ENCODE results near the gene MAST4.

Gene MAST4

GRCh38 chr5:66860199-66860975 lies 264.2 kb downstream of the MAST4 start:
- Histone ChIP-seq H3K4me1 (ENCODE audit: control insufficient read depth, insufficient read depth, low read length, poor library complexity, severe bottlenecking) (no peaks in the 10 kb centered on the region), H3K9me3 (ENCODE audit: control insufficient read depth, low read length) (no peaks in the 10 kb centered on the region), H3K27ac (ENCODE audit: insufficient read depth, low read length, poor library complexity, severe bottlenecking) (no peak overlapping the region), H3K4me3 (ENCODE audit: insufficient read depth, low read depth, low read length, poor library complexity, severe bottlenecking) (no peak overlapping the region), H3K36me3 (ENCODE audit: control insufficient read depth, insufficient read depth, low read length) (no peaks in the 10 kb centered on the region), H3K27me3 (replicated peaks; ENCODE audit: control insufficient read depth, insufficient read depth, low read length, poor library complexity, severe bottlenecking) (no peaks in the 10 kb centered on the region)
- no peak for DNase-seq

DNA sequence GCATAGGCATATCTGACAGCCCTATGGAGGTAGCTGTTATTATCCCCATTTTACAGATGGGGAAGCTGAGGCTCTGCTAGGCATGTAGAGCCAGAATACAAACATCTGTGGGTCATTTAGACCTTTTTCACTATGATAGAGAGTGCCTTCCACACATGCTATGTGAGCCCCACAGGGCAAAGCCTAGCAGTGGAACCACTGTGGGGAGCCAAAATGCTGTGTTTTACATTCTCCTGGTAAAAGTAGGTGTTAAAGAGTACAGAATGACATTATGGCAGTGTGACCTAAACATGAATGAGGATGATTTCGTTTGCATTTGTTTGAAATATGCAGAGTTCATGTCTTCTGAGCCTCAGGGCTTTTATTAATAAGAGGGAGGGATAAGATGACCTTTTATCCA lies 265.2 kb downstream of the MAST4 start:
- Histone ChIP-seq H3K27me3 (replicated peaks; ENCODE audit: control insufficient read depth, insufficient read depth, low read length, poor library complexity, severe bottlenecking) (no peaks in the 10 kb centered on the region), H3K9me3 (ENCODE audit: control insufficient read depth, low read length) (no peaks in the 10 kb centered on the region), H3K4me3 (ENCODE audit: insufficient read depth, low read depth, low read length, poor library complexity, severe bottlenecking) (no peak overlapping the region), H3K36me3 (ENCODE audit: control insufficient read depth, insufficient read depth, low read length) (no peaks in the 10 kb centered on the region), H3K4me1 (ENCODE audit: control insufficient read depth, insufficient read depth, low read length, poor library complexity, severe bottlenecking) (no peaks in the 10 kb centered on the region), H3K27ac (ENCODE audit: insufficient read depth, low read length, poor library complexity, severe bottlenecking) (no peak overlapping the region)
- DNase-seq, result no peak

GRCh38 chr5:66862020-66862419 lies 265.8 kb downstream of the MAST4 start:
- Histone ChIP-seq H3K27me3 (replicated peaks; ENCODE audit: control insufficient read depth, insufficient read depth, low read length, poor library complexity, severe bottlenecking) (no peaks in the 10 kb centered on the region), H3K36me3 (ENCODE audit: control insufficient read depth, insufficient read depth, low read length) (no peaks in the 10 kb centered on the region), H3K4me3 (ENCODE audit: insufficient read depth, low read depth, low read length, poor library complexity, severe bottlenecking) (no peak overlapping the region), H3K4me1 (ENCODE audit: control insufficient read depth, insufficient read depth, low read length, poor library complexity, severe bottlenecking) (no peaks in the 10 kb centered on the region), H3K9me3 (ENCODE audit: control insufficient read depth, low read length) (no peaks in the 10 kb centered on the region), H3K27ac (ENCODE audit: insufficient read depth, low read length, poor library complexity, severe bottlenecking) (no peak overlapping the region)
- no peak for DNase-seq

GRCh38 chr5:66863243-66864170 lies 267.3 kb downstream of the MAST4 start:
- no peak overlapping the region for H3K4me3 ChIP-seq (ENCODE audit: insufficient read depth, low read depth, low read length, poor library complexity, severe bottlenecking)
- no peak overlapping the region for H3K27ac ChIP-seq (ENCODE audit: insufficient read depth, low read length, poor library complexity, severe bottlenecking)
- H3K9me3 ChIP-seq (ENCODE audit: control insufficient read depth, low read length), result no peaks in the 10 kb centered on the region
- H3K4me1 ChIP-seq (ENCODE audit: control insufficient read depth, insufficient read depth, low read length, poor library complexity, severe bottlenecking), result no peaks in the 10 kb centered on the region
- H3K36me3 ChIP-seq (ENCODE audit: control insufficient read depth, insufficient read depth, low read length), result no peaks in the 10 kb centered on the region
- no peak for DNase-seq
- H3K27me3 ChIP-seq (replicated peaks; ENCODE audit: control insufficient read depth, insufficient read depth, low read length, poor library complexity, severe bottlenecking), result no peaks in the 10 kb centered on the region

- Histone ChIP-seq H3K4me1 (ENCODE audit: control insufficient read depth, insufficient read depth, low read length, poor library complexity, severe bottlenecking) (no peaks in the 10 kb centered on the region), H3K27me3 (replicated peaks; ENCODE audit: control insufficient read depth, insufficient read depth, low read length, poor library complexity, severe bottlenecking) (no peaks in the 10 kb centered on the region), H3K36me3 (ENCODE audit: control insufficient read depth, insufficient read depth, low read length) (no peaks in the 10 kb centered on the region), H3K27ac (ENCODE audit: insufficient read depth, low read length, poor library complexity, severe bottlenecking) (no peak overlapping the region), H3K9me3 (ENCODE audit: control insufficient read depth, low read length) (no peaks in the 10 kb centered on the region), H3K4me3 (ENCODE audit: insufficient read depth, low read depth, low read length, poor library complexity, severe bottlenecking) (no peak overlapping the region)
- DNase-seq, result no peak
Measured at GRCh38 chr5:66864240-66864884, 268.2 kb downstream of the MAST4 start.

DNA sequence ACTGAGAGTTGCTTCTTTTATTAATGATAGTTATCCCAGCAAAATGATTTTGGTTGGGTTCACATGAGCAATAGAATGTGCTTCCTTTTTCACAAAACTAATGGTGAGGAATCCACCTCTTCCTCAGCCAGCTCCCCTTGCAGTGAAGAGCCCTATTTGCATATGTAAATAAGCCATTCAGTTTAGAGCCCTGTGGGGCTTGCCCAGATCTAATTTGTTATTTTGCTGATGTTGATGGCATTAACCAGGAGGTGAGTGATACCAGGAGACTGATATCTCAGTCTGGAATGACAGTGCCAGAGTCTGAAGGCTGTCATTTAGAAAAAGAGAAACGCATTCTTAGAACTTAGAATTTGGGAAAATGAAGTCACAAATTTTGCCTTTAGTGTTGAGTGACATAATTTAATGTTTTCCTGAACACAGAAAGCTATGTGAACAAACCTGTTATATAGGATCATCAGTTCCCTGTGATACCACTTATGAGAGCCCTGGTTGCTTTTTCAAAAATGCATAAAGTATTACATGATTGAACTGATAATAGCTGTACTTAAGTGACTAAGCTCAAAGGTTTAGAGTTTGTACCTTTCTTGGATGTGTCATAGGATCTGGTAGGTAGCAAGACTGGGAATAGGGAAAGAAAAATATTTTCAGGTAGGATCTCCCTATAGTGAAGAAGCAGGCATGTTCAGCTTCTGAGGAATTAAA lies 271.6 kb downstream of the MAST4 start:
- H3K27ac ChIP-seq (ENCODE audit: insufficient read depth, low read length, poor library complexity, severe bottlenecking), result no peak overlapping the region

DNA sequence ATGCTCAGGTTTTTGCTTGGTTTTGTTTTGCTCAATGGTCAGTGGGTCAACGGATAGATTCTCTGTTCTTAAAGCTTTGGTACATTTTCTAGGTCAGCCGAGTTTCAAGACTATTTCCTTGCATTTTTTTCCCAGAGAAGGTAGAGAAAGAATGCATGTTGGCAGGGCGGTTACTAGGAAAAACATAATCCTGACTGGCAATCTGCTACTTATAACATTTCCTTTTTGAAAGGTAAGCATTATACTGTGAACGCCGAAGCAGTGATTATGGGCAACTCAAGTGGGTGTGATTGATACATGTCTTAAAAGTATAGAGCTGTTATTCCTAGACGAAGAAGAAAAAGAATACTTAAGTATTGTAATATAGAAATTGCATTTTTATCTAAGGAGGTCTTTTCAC lies 273.2 kb downstream of the MAST4 start:
- Histone ChIP-seq H3K27me3 (replicated peaks; ENCODE audit: control insufficient read depth, insufficient read depth, low read length, poor library complexity, severe bottlenecking) (no peaks in the 10 kb centered on the region), H3K9me3 (ENCODE audit: control insufficient read depth, low read length) (no peaks in the 10 kb centered on the region), H3K27ac (ENCODE audit: insufficient read depth, low read length, poor library complexity, severe bottlenecking) (no peak overlapping the region), H3K36me3 (ENCODE audit: control insufficient read depth, insufficient read depth, low read length) (no peaks in the 10 kb centered on the region), H3K4me3 (ENCODE audit: insufficient read depth, low read depth, low read length, poor library complexity, severe bottlenecking) (no peak overlapping the region), H3K4me1 (ENCODE audit: control insufficient read depth, insufficient read depth, low read length, poor library complexity, severe bottlenecking) (no peaks in the 10 kb centered on the region)
- no peak for DNase-seq

More for the DNA sequence above, 271.6 kb downstream of the MAST4 start:
- Histone ChIP-seq H3K36me3 (ENCODE audit: control insufficient read depth, insufficient read depth, low read length) (no peaks in the 10 kb centered on the region), H3K27me3 (replicated peaks; ENCODE audit: control insufficient read depth, insufficient read depth, low read length, poor library complexity, severe bottlenecking) (no peaks in the 10 kb centered on the region), H3K9me3 (ENCODE audit: control insufficient read depth, low read length) (no peaks in the 10 kb centered on the region), H3K4me1 (ENCODE audit: control insufficient read depth, insufficient read depth, low read length, poor library complexity, severe bottlenecking) (no peaks in the 10 kb centered on the region), H3K4me3 (ENCODE audit: insufficient read depth, low read depth, low read length, poor library complexity, severe bottlenecking) (no peak overlapping the region)
- no peak for DNase-seq

DNA sequence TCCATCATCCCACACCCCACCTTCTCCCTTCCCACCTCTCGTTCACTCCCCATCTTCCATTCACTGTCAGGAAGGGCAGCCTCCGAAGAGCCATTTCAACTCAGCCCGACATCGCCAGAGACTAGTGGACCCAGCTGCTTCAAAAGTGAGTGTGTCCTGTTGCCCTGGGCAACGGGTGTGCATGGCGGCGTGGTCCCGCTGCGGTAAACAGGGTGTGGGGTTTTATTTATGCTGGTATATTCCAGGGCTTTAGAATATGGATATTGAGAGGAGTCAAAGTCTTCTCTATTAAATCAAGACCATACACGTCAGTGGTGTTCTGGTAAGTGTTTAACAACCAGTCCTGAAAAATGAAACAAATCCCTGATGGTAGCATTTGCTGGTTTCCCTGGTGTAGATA lies 274.5 kb downstream of the MAST4 start:
- no peak for DNase-seq
- no peak overlapping the region for H3K27ac ChIP-seq (ENCODE audit: insufficient read depth, low read length, poor library complexity, severe bottlenecking)
- H3K27me3 ChIP-seq (replicated peaks; ENCODE audit: control insufficient read depth, insufficient read depth, low read length, poor library complexity, severe bottlenecking), result no peaks in the 10 kb centered on the region
- no peaks in the 10 kb centered on the region for H3K9me3 ChIP-seq (ENCODE audit: control insufficient read depth, low read length)
- H3K4me3 ChIP-seq (ENCODE audit: insufficient read depth, low read depth, low read length, poor library complexity, severe bottlenecking), result no peak overlapping the region
- no peaks in the 10 kb centered on the region for H3K4me1 ChIP-seq (ENCODE audit: control insufficient read depth, insufficient read depth, low read length, poor library complexity, severe bottlenecking)
- H3K36me3 ChIP-seq (ENCODE audit: control insufficient read depth, insufficient read depth, low read length), result no peaks in the 10 kb centered on the region

DNA sequence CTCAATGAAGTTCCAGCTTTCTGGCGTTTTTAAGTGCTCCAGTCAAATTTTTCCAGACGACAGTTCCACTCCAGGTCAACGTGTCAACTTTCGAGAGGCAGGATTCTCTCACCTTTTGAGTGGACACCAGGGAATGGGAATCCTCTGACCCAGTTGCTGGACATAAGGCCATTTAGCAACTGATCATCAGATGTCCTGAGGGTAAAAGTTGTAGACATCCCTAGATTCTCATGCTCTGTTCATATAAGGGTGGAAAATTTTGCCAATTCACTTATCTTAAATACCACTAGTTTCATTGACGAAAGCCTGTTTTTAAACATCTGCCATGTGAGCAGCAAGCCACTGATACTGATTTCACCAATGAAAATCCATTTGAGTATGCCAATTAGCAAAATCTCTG lies 275.5 kb downstream of the MAST4 start:
- no peak for DNase-seq
- Histone ChIP-seq H3K4me1 (ENCODE audit: control insufficient read depth, insufficient read depth, low read length, poor library complexity, severe bottlenecking) (no peaks in the 10 kb centered on the region), H3K4me3 (ENCODE audit: insufficient read depth, low read depth, low read length, poor library complexity, severe bottlenecking) (no peak overlapping the region), H3K27ac (ENCODE audit: insufficient read depth, low read length, poor library complexity, severe bottlenecking) (no peak overlapping the region), H3K9me3 (ENCODE audit: control insufficient read depth, low read length) (no peaks in the 10 kb centered on the region), H3K36me3 (ENCODE audit: control insufficient read depth, insufficient read depth, low read length) (no peaks in the 10 kb centered on the region), H3K27me3 (replicated peaks; ENCODE audit: control insufficient read depth, insufficient read depth, low read length, poor library complexity, severe bottlenecking) (no peaks in the 10 kb centered on the region)
